ENCODE results near the gene ZNF319. TPM values are rescaled to one million over a fixed set of nuclear protein-coding genes. Genes with fewer than 3 reads are reported as not detected.
"Not testable (repeated sequence)": the region's sequence is repeated elsewhere in the genome, so short reads cannot be mapped to it uniquely, and the experiment has no call there.

ZNF319 gene
- total RNA-seq, 1 donor from 2014 or later: 14.9 TPM

DNA sequence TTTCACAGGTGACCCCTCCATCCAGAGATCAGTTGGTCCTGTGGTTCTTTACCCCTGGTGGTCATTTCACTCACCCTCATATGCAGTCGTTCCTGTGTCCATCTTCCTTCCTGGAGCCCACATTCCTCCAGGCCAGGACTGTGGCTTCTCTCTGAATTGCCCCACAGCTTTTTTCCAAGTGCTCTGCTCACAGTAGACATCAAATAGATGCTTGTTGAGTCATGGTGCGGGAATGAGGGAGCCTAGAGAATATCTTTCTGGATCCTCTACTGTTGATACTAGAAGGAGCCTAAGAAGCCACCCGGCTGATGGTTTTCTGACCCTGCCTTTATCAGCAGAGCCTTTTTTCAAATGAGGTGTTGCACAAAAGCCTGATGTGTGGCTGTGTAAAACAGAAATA is 11.2 kb upstream of the ZNF319 start:
- TF ChIP-seq, protein P1, sequence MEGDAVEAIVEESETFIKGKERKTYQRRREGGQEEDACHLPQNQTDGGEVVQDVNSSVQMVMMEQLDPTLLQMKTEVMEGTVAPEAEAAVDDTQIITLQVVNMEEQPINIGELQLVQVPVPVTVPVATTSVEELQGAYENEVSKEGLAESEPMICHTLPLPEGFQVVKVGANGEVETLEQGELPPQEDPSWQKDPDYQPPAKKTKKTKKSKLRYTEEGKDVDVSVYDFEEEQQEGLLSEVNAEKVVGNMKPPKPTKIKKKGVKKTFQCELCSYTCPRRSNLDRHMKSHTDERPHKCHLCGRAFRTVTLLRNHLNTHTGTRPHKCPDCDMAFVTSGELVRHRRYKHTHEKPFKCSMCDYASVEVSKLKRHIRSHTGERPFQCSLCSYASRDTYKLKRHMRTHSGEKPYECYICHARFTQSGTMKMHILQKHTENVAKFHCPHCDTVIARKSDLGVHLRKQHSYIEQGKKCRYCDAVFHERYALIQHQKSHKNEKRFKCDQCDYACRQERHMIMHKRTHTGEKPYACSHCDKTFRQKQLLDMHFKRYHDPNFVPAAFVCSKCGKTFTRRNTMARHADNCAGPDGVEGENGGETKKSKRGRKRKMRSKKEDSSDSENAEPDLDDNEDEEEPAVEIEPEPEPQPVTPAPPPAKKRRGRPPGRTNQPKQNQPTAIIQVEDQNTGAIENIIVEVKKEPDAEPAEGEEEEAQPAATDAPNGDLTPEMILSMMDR (IDR thresholded peaks at IDR 0.05): no peak
- Mint-ChIP-seq H3K9me3 (ENCODE audit: unreplicated experiment) (no peaks in the 10 kb centered on the region), H3K36me3 (ENCODE audit: unreplicated experiment) (peaks cover 32% of the 10 kb centered on the region), H3K4me1 (ENCODE audit: unreplicated experiment) (peaks cover 6% of the 10 kb centered on the region), H3K27ac (ENCODE audit: unreplicated experiment) (no peak overlapping the region), H3K4me3 (ENCODE audit: unreplicated experiment) (no peak overlapping the region), H3K27me3 (ENCODE audit: unreplicated experiment) (no peaks in the 10 kb centered on the region)
- no peak for DNase-seq (ENCODE audit: extremely low spot score, unreplicated experiment)

DNA sequence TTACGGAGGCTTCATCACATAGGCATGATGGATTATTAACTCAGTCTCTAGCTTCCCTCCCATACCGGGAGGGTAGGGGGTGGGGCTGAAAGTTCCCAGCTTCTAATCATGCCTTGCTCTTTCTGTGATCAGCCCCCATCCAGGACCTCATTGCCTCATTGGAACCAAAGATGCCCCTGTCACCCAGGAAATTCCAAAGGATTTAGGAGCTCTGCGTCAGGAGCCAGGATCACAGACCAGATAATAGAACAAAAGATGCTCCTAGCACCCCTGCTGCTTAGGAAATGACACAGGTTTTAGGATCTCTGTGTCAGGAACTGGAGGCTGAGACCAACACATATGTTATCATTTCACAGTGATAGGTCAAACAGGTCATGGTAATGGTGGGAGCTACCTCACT is 10.4 kb upstream of the ZNF319 start:
- DNase-seq (ENCODE audit: extremely low spot score, unreplicated experiment): no peak
- Mint-ChIP-seq H3K27ac (ENCODE audit: unreplicated experiment) (no peak overlapping the region), H3K4me1 (ENCODE audit: unreplicated experiment) (peaks cover 6% of the 10 kb centered on the region), H3K9me3 (ENCODE audit: unreplicated experiment) (no peaks in the 10 kb centered on the region), H3K36me3 (ENCODE audit: unreplicated experiment) (peaks cover 35% of the 10 kb centered on the region), H3K27me3 (ENCODE audit: unreplicated experiment) (no peaks in the 10 kb centered on the region), H3K4me3 (ENCODE audit: unreplicated experiment) (no peak overlapping the region)
- TF ChIP-seq, protein P1 (IDR thresholded peaks at IDR 0.05): no peak

DNA sequence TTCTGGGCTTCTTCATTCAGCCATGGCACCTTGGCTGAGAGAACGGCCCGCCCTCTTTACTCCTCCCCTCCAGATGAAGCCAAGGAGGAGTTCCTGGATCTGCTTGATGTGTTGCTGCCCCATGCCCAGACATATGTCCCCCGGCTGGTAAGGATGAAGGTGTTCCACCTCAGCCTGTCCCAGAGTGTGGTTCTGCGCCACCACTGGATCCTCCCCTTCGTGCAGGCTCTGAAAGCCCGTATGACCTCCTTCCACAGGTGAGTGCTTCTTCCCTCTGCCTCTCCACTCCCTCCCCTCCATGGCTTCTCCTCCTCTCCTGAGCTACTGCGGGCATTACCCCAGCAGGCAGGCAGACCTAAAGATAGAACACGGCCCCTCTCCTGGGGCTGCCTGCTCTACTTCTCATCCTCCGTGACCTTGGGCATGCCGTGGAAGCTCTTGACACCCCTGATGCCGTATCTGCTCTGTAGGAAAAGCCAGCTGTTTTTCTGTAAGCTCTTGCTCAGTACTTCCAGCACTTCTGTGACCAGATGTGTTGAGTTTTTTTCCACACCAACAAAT is 9.5 kb upstream of the ZNF319 start:
- peaks cover 36% of the 10 kb centered on the region for H3K36me3 Mint-ChIP-seq (ENCODE audit: unreplicated experiment)
- no peak overlapping the region for H3K4me3 Mint-ChIP-seq (ENCODE audit: unreplicated experiment)
- peaks cover 6% of the 10 kb centered on the region for H3K4me1 Mint-ChIP-seq (ENCODE audit: unreplicated experiment)
- H3K27me3 Mint-ChIP-seq (ENCODE audit: unreplicated experiment): no peaks in the 10 kb centered on the region
- TF ChIP-seq, protein P1 (IDR thresholded peaks at IDR 0.05): no peak
- H3K9me3 Mint-ChIP-seq (ENCODE audit: unreplicated experiment): no peaks in the 10 kb centered on the region
- no peak overlapping the region for H3K27ac Mint-ChIP-seq (ENCODE audit: unreplicated experiment)
- no peak for DNase-seq (ENCODE audit: extremely low spot score, unreplicated experiment)

DNA sequence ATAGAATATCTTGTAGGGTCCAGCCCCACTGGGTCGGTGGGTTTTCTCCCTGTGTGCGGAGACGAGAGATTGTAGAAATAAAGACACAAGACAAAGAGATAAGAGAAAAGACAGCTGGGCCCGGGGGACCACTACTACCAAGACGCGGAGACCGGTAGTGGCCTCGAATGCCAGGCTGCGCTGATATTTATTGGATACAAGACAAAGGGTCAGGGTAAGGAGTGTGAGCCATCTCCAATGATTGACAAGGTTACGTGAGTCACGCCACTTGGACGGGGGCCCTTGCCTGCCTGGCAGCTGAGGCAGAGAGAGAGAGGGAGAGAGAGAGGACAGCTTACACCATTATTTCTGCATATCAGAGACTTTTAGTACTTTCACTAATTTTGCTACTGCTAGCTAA is 4.3 kb upstream of the ZNF319 start:
- not testable (repeated sequence) for H3K9me3 Mint-ChIP-seq (ENCODE audit: unreplicated experiment); H3K4me3 Mint-ChIP-seq (ENCODE audit: unreplicated experiment); DNase-seq (ENCODE audit: extremely low spot score, unreplicated experiment); H3K27ac Mint-ChIP-seq (ENCODE audit: unreplicated experiment); H3K27me3 Mint-ChIP-seq (ENCODE audit: unreplicated experiment)
- peaks cover 21% of the 10 kb centered on the region for H3K36me3 Mint-ChIP-seq (ENCODE audit: unreplicated experiment)
- H3K4me1 Mint-ChIP-seq (ENCODE audit: unreplicated experiment): peaks cover 13% of the 10 kb centered on the region

DNA sequence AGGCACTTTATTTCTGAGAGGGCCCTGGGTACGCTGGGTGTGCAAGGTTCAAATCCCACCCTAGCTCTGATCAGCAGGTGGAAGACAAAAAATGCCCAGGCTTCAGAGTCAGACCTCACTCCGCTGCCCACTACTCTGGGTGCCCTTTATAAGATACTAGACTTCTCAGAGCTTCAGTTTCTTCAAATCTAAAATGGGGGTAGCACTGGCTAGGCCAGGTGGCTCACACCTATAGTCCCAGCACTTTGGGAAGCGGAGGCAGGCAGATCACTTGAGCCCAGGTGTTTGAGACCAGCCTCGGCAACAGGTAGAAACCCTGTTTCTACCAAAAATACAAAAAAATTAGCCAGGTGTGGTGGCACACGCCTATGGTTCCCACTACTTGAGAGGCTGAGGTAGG is 2.5 kb upstream of the ZNF319 start:
- H3K27ac Mint-ChIP-seq (ENCODE audit: unreplicated experiment): no peak overlapping the region
- no peak for DNase-seq (ENCODE audit: extremely low spot score, unreplicated experiment)
- TF ChIP-seq, protein P1 (IDR thresholded peaks at IDR 0.05): no peak
- H3K36me3 Mint-ChIP-seq (ENCODE audit: unreplicated experiment): peaks cover 13% of the 10 kb centered on the region
- peaks cover 24% of the 10 kb centered on the region for H3K4me1 Mint-ChIP-seq (ENCODE audit: unreplicated experiment)
- no peaks in the 10 kb centered on the region for H3K27me3 Mint-ChIP-seq (ENCODE audit: unreplicated experiment)
- no peak overlapping the region for H3K4me3 Mint-ChIP-seq (ENCODE audit: unreplicated experiment)
- no peaks in the 10 kb centered on the region for H3K9me3 Mint-ChIP-seq (ENCODE audit: unreplicated experiment)

DNA sequence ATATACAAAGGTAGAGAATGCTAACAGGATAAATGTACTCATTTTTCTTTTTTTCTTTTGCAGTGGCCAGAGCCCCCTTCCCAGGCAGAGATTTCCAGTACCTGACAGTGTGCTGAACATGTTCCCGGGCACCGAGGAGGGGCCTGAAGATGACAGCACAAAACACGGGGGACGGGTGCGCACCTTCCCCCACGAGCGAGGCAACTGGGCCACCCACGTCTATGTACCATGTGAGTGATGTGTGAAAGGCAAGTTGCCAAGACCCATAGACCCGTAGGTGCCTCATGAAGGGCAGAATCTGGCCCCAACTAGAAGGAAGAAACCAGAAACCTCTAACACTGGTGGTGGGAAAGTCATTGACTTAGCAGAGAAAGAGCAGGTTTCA is 1.9 kb upstream of the ZNF319 start:
- no peaks in the 10 kb centered on the region for H3K27me3 Mint-ChIP-seq (ENCODE audit: unreplicated experiment)
- peaks cover 24% of the 10 kb centered on the region for H3K4me1 Mint-ChIP-seq (ENCODE audit: unreplicated experiment)
- TF ChIP-seq, protein P1 (IDR thresholded peaks at IDR 0.05): no peak
- peaks cover 15% of the 10 kb centered on the region for H3K36me3 Mint-ChIP-seq (ENCODE audit: unreplicated experiment)
- no peak overlapping the region for H3K27ac Mint-ChIP-seq (ENCODE audit: unreplicated experiment)
- no peak for DNase-seq (ENCODE audit: extremely low spot score, unreplicated experiment)
- H3K9me3 Mint-ChIP-seq (ENCODE audit: unreplicated experiment): no peaks in the 10 kb centered on the region
- H3K4me3 Mint-ChIP-seq (ENCODE audit: unreplicated experiment): no peak overlapping the region
